ENCODE data around the gene CCT2.

CCT2 gene

DNA sequence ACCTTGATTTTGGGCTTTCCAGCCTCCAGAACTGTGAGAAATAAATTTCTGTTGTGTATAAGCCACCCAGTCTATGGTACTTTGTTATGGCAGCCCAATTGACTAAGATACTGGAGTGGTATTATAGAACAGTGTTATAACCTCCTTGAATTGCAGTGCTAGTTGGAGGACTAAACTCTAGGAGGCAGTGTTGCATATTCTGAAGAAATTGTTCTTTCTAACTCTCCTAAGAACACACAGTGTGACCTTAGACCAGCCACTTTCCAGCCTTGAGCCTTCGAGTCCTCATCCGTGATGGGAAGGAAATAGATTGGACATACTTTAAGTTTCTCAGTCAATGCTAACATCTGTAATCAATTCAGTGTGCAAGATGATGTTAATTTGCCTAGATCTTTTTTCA, 47.8 kb downstream of the CCT2 start:
- H3K9me2 ChIP-seq (replicated peaks; ENCODE audit: low read depth, low read length): no peaks in the 10 kb centered on the region
- no peak overlapping the region for H3K9ac ChIP-seq (ENCODE audit: low read depth, low read length, poor library complexity, severe bottlenecking)
- no peaks in the 10 kb centered on the region for H3K27me3 ChIP-seq (ENCODE audit: insufficient read depth, low read length, poor library complexity, severe bottlenecking)
- H3K79me2 ChIP-seq (ENCODE audit: insufficient read depth, low read length): no peaks in the 10 kb centered on the region
- no peak for TF ChIP-seq EZH2phosphoT487 (IDR thresholded peaks at IDR 0.05; ENCODE audit: borderline replicate concordance)
- TF ChIP-seq CTCF (conservative IDR thresholded peaks at IDR 0.05; ENCODE audit: low read length): peak; percentile 59
- H3K4me3 ChIP-seq (ENCODE audit: low read length, poor library complexity, severe bottlenecking): no peak overlapping the region
- H3K4me1 ChIP-seq (ENCODE audit: insufficient read depth, low read length, poor library complexity, severe bottlenecking): no peaks in the 10 kb centered on the region
- H2AFZ ChIP-seq (ENCODE audit: low read length): no peak overlapping the region
- no peaks in the 10 kb centered on the region for H3K9me3 ChIP-seq (ENCODE audit: insufficient read depth, low read depth, low read length)
- no peak overlapping the region for H3K4me2 ChIP-seq (ENCODE audit: low read depth, low read length, poor library complexity, severe bottlenecking)
- H4K20me1 ChIP-seq (ENCODE audit: insufficient read depth, low read length, poor library complexity, severe bottlenecking): no peaks in the 10 kb centered on the region
- no peaks in the 10 kb centered on the region for H3K36me3 ChIP-seq (ENCODE audit: insufficient read depth, low read length)
- H3F3A ChIP-seq (ENCODE audit: low read depth): no peaks in the 10 kb centered on the region

- peak overlapping the region; percentile 28; the same call in 1 of the 2 replicates for H2AFZ ChIP-seq (ENCODE audit: low read length)
- H4K20me1 ChIP-seq (ENCODE audit: insufficient read depth, low read length, poor library complexity, severe bottlenecking): no peaks in the 10 kb centered on the region
- H3K27me3 ChIP-seq (ENCODE audit: insufficient read depth, low read length, poor library complexity, severe bottlenecking): no peaks in the 10 kb centered on the region
- H3F3A ChIP-seq (ENCODE audit: low read depth): no peaks in the 10 kb centered on the region
- H3K9me2 ChIP-seq (replicated peaks; ENCODE audit: low read depth, low read length): no peaks in the 10 kb centered on the region
- no peak overlapping the region for H3K4me2 ChIP-seq (ENCODE audit: low read depth, low read length, poor library complexity, severe bottlenecking)
- no peak overlapping the region for H3K9ac ChIP-seq (ENCODE audit: low read depth, low read length, poor library complexity, severe bottlenecking)
- H3K4me3 ChIP-seq (ENCODE audit: low read length, poor library complexity, severe bottlenecking): no peak overlapping the region
- H3K9me3 ChIP-seq (ENCODE audit: insufficient read depth, low read depth, low read length): no peaks in the 10 kb centered on the region
- peak; percentile 89 for TF ChIP-seq CTCF (conservative IDR thresholded peaks at IDR 0.05; ENCODE audit: low read length)
- no peak for TF ChIP-seq EZH2phosphoT487 (IDR thresholded peaks at IDR 0.05; ENCODE audit: borderline replicate concordance)
- no peaks in the 10 kb centered on the region for H3K79me2 ChIP-seq (ENCODE audit: insufficient read depth, low read length)
- no peaks in the 10 kb centered on the region for H3K4me1 ChIP-seq (ENCODE audit: insufficient read depth, low read length, poor library complexity, severe bottlenecking)
- H3K36me3 ChIP-seq (ENCODE audit: insufficient read depth, low read length): no peaks in the 10 kb centered on the region
Observed at GRCh38 chr12:69639400-69640016, 54.2 kb downstream of the CCT2 start.

- Histone ChIP-seq H3K4me3 (ENCODE audit: low read length, poor library complexity, severe bottlenecking) (no peak overlapping the region), H3K79me2 (ENCODE audit: insufficient read depth, low read length) (no peaks in the 10 kb centered on the region), H3K9ac (ENCODE audit: low read depth, low read length, poor library complexity, severe bottlenecking) (no peak overlapping the region), H3K9me2 (replicated peaks; ENCODE audit: low read depth, low read length) (no peaks in the 10 kb centered on the region), H2AFZ (ENCODE audit: low read length) (no peak overlapping the region), H3K36me3 (ENCODE audit: insufficient read depth, low read length) (no peaks in the 10 kb centered on the region), H4K20me1 (ENCODE audit: insufficient read depth, low read length, poor library complexity, severe bottlenecking) (no peaks in the 10 kb centered on the region), H3F3A (ENCODE audit: low read depth) (no peaks in the 10 kb centered on the region), H3K4me2 (ENCODE audit: low read depth, low read length, poor library complexity, severe bottlenecking) (no peak overlapping the region), H3K27me3 (ENCODE audit: insufficient read depth, low read length, poor library complexity, severe bottlenecking) (no peaks in the 10 kb centered on the region), H3K4me1 (ENCODE audit: insufficient read depth, low read length, poor library complexity, severe bottlenecking) (no peaks in the 10 kb centered on the region), H3K9me3 (ENCODE audit: insufficient read depth, low read depth, low read length) (no peaks in the 10 kb centered on the region)
- TF ChIP-seq EZH2phosphoT487 (IDR thresholded peaks at IDR 0.05; ENCODE audit: borderline replicate concordance): no peak
- TF ChIP-seq CTCF (conservative IDR thresholded peaks at IDR 0.05; ENCODE audit: low read length): no peak
Observed at GRCh38 chr12:69641546-69641945, 56.3 kb downstream of the CCT2 start.
